ENCODE data around the gene PRELID1. TPM values are rescaled to one million over a fixed set of nuclear protein-coding genes. Genes with fewer than 3 reads are reported as not detected.

PRELID1 gene
- total and polyA plus RNA-seq, 10 of the 15 experiments (the other 5 are each of a cell fraction or from before 2014, with no cell fraction given) = 30.9 to 584 (median 254) TPM

DNA sequence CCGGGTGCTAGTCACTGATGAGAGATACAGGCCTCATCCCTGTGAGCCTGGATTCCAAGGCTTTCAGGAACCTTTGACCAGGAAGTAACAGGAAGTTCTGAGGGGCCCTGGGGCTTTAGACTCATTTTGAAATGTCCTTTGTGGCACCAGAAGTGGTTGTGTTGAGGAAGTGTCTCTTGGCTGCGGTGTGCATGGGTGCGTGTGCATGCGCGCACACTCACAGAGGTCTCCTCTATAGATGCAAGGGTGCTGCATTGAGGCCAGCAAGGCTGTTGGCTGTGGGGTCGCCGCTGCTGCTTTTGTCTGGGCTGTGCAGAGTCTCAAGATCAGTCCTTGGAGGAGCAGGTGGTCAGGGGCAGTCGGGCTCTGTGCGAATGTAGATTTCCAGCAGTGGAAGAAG is 7.7 kb upstream of the PRELID1 start:
- no TSS peak for BruUV-seq (replicated peaks)
- 70% methylated on average over 9 of the region's 9 CpGs for WGBS (ENCODE audit: insufficient coverage, insufficient replicate concordance, low lambda C conversion rate, missing lambda C conversion rate)
- ATAC-seq (no peak), DNase-seq (ENCODE audit: low read depth, low spot score) (no peak), FAIRE-seq (no peak)
- H4K20me1 ChIP-seq (ENCODE audit: control insufficient read depth, insufficient read depth) = no peaks in the 10 kb centered on the region
- CTCF ChIA-PET = interaction anchor here (4.0 to 4.6 kb wide), 2 partner anchors 14 to 182 kb away, joined by 20 to 25 read pairs; no protein-coding TSS in a partner anchor
- intact Hi-C loops (cut with micrococcal nuclease; ENCODE audit: unreplicated experiment) (no loop called here), in situ Hi-C loops (cut with MboI) (loop anchor here (5.0 kb wide), 1 partner anchor 179 kb away; no protein-coding TSS in a partner anchor)
- RAD21 ChIA-PET (ENCODE audit: unreplicated experiment) = no interaction called here
- POLR2A ChIA-PET = interaction anchor here (1.1 kb wide), 1 partner anchor 172 kb away, joined by 3 read pairs; no protein-coding TSS in a partner anchor
- no peak overlapping the region for H2AFZ ChIP-seq (ENCODE audit: control insufficient read depth, low read depth, low read length)
- H3K4me1 ChIP-seq (ENCODE audit: control insufficient read depth, insufficient read depth, low read length) = peaks cover 30% of the 10 kb centered on the region
- H3K4me3 ChIP-seq = no peak overlapping the region
- H3K9ac ChIP-seq (ENCODE audit: control insufficient read depth, insufficient read depth, low read length) = no peak overlapping the region; the same call in 1 of the 2 replicates
- peak overlapping the region; percentile 46 for H3K27ac ChIP-seq (ENCODE audit: control insufficient read depth, insufficient read depth)
- H3K4me2 ChIP-seq (ENCODE audit: control insufficient read depth, insufficient read depth) = no peak overlapping the region
- no peaks in the 10 kb centered on the region for H3K9me3 ChIP-seq (replicated peaks; ENCODE audit: control insufficient read depth, insufficient read depth, low read length)
- no peak for TF ChIP-seq EED (IDR thresholded peaks at IDR 0.05; ENCODE audit: low read depth)
- peak; percentile 28; the same call in 1 of the 2 replicates for TF ChIP-seq RUNX3 (IDR thresholded peaks at IDR 0.05; ENCODE audit: low read length)
- peak in 1 of 2 experiments; percentile 66; a peak in 2 of 4 replicates for TF ChIP-seq ETV6 (conservative IDR thresholded peaks at IDR 0.05 in 1 of 2, IDR thresholded peaks at IDR 0.05 in 1 of 2; ENCODE audit: borderline replicate concordance in 1 of 2, low read depth in 1 of 2)
- TF ChIP-seq POLR2A (IDR thresholded peaks at IDR 0.05; ENCODE audit: low read depth, low read length) = peak; percentile 39; the same call in 1 of the 2 replicates
- no peaks in the 10 kb centered on the region for H3K79me2 ChIP-seq (ENCODE audit: control insufficient read depth, insufficient read depth, low read length)
- SMC1A ChIA-PET (ENCODE audit: uncharacterized antibody, unreplicated experiment) = no interaction called here
- H3K36me3 ChIP-seq (ENCODE audit: control insufficient read depth in 2 of 2, insufficient read depth in 2 of 2, low read length in 1 of 2) = peaks cover 26 to 37% of the 10 kb centered on the region in 2 experiments
- H3K27me3 ChIP-seq (replicated peaks in 1 of 2; ENCODE audit: control insufficient read depth in 2 of 2, insufficient read depth in 2 of 2, low read length in 1 of 2) = no peaks in the 10 kb centered on the region

GRCh38 chr5:177296581-177296980 is 7.0 kb upstream of the PRELID1 start:
- Histone ChIP-seq H3K27me3 (replicated peaks in 1 of 2; ENCODE audit: control insufficient read depth in 2 of 2, insufficient read depth in 2 of 2, low read length in 1 of 2) (no peaks in the 10 kb centered on the region), H3K79me2 (ENCODE audit: control insufficient read depth, insufficient read depth, low read length) (no peaks in the 10 kb centered on the region; the same call in none of the 2 replicates), H4K20me1 (ENCODE audit: control insufficient read depth, insufficient read depth) (no peaks in the 10 kb centered on the region), H3K27ac (ENCODE audit: control insufficient read depth, insufficient read depth) (no peak overlapping the region; the same call in 1 of the 2 replicates), H3K4me3 (no peak overlapping the region), H3K9ac (ENCODE audit: control insufficient read depth, insufficient read depth, low read length) (no peak overlapping the region), H2AFZ (ENCODE audit: control insufficient read depth, low read depth, low read length) (no peak overlapping the region), H3K36me3 (ENCODE audit: control insufficient read depth in 2 of 2, insufficient read depth in 2 of 2, low read length in 1 of 2) (peaks cover 26 to 37% of the 10 kb centered on the region in 2 experiments), H3K4me2 (ENCODE audit: control insufficient read depth, insufficient read depth) (no peak overlapping the region), H3K9me3 (replicated peaks; ENCODE audit: control insufficient read depth, insufficient read depth, low read length) (no peaks in the 10 kb centered on the region), H3K4me1 (ENCODE audit: control insufficient read depth, insufficient read depth, low read length) (peaks cover 34% of the 10 kb centered on the region)
- WGBS (ENCODE audit: insufficient coverage, insufficient replicate concordance, low lambda C conversion rate, missing lambda C conversion rate) = 38% methylated on average over 4 of the region's 4 CpGs
- ATAC-seq (no peak), FAIRE-seq (no peak), DNase-seq (ENCODE audit: low read depth, low spot score) (no peak)
- SMC1A ChIA-PET (ENCODE audit: uncharacterized antibody, unreplicated experiment) = interaction anchor here (1.5 to 1.9 kb wide), 2 partner anchors 13 to 62 kb away, joined by 3 to 4 read pairs; no protein-coding TSS in a partner anchor
- CTCF ChIA-PET = interaction anchor here (1.6 to 4.6 kb wide), 3 partner anchors 13 to 225 kb away, joined by 5 to 25 read pairs (median 20); no protein-coding TSS in a partner anchor
- no TSS peak for BruUV-seq (replicated peaks)
- in situ Hi-C loops (cut with MboI) = loop anchor here (5.0 kb wide), 1 partner anchor 179 kb away; no protein-coding TSS in a partner anchor
- POLR2A ChIA-PET = interaction anchor here (1.1 kb wide), 1 partner anchor 172 kb away, joined by 3 read pairs; no protein-coding TSS in a partner anchor
- intact Hi-C loops (cut with micrococcal nuclease; ENCODE audit: unreplicated experiment) = no loop called here
- RAD21 ChIA-PET (ENCODE audit: unreplicated experiment) = no interaction called here
- TF ChIP-seq NFIC (IDR thresholded peaks at IDR 0.05; ENCODE audit: low read depth, low read length) = no peak
- no peak for TF ChIP-seq CBX3 (IDR thresholded peaks at IDR 0.05; ENCODE audit: borderline replicate concordance, low read depth)
- no peak for TF ChIP-seq YBX1 (IDR thresholded peaks at IDR 0.05)
- no peak for TF ChIP-seq POLR2AphosphoS2 (IDR thresholded peaks at IDR 0.05; ENCODE audit: low read depth, low read length)
- no peak for TF ChIP-seq TAF1 (IDR thresholded peaks at IDR 0.05; ENCODE audit: borderline replicate concordance, low read depth, low read length)
- no peak for TF ChIP-seq NFYA (IDR thresholded peaks at IDR 0.05; ENCODE audit: borderline replicate concordance, low read depth, low read length)
- TF ChIP-seq PRDM15 (CRISPR knock-in tag; IDR thresholded peaks at IDR 0.05) = no peak
- no peak for TF ChIP-seq ZSCAN29 (IDR thresholded peaks at IDR 0.05)
- TF ChIP-seq, protein P1, sequence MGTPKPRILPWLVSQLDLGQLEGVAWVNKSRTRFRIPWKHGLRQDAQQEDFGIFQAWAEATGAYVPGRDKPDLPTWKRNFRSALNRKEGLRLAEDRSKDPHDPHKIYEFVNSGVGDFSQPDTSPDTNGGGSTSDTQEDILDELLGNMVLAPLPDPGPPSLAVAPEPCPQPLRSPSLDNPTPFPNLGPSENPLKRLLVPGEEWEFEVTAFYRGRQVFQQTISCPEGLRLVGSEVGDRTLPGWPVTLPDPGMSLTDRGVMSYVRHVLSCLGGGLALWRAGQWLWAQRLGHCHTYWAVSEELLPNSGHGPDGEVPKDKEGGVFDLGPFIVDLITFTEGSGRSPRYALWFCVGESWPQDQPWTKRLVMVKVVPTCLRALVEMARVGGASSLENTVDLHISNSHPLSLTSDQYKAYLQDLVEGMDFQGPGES (IDR thresholded peaks at IDR 0.05) = no peak
